ENCODE results near the gene POC5. TPM values are rescaled to one million over a fixed set of nuclear protein-coding genes. Genes with fewer than 3 reads are reported as not detected.

Gene POC5
- total and polyA plus RNA-seq, 2 of the 8 experiments (the other 6 are each of a cell fraction or from before 2014, with no cell fraction given), result 11.2 to 12.1 TPM

DNA sequence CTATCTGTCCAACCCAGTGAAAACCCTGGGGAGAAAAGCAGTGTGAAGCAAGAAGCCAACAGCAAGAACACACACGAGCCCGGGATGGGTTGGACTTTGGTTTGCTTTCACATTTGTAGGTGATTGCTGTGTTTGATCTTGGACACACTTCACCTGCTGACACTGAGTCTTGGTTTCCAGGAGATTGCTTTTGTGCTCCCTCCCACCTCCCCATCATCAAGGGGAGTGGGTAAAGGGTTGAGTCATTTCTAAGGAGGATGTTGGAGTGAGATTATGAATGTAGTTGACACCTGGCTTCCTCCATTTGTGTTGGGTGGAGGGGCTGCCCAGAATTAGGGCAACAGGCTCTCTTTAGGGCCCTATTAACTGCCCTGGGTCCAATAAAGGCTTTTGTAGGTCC is 68.5 kb downstream of the POC5 start (continued):
- TF ChIP-seq, protein P1, sequence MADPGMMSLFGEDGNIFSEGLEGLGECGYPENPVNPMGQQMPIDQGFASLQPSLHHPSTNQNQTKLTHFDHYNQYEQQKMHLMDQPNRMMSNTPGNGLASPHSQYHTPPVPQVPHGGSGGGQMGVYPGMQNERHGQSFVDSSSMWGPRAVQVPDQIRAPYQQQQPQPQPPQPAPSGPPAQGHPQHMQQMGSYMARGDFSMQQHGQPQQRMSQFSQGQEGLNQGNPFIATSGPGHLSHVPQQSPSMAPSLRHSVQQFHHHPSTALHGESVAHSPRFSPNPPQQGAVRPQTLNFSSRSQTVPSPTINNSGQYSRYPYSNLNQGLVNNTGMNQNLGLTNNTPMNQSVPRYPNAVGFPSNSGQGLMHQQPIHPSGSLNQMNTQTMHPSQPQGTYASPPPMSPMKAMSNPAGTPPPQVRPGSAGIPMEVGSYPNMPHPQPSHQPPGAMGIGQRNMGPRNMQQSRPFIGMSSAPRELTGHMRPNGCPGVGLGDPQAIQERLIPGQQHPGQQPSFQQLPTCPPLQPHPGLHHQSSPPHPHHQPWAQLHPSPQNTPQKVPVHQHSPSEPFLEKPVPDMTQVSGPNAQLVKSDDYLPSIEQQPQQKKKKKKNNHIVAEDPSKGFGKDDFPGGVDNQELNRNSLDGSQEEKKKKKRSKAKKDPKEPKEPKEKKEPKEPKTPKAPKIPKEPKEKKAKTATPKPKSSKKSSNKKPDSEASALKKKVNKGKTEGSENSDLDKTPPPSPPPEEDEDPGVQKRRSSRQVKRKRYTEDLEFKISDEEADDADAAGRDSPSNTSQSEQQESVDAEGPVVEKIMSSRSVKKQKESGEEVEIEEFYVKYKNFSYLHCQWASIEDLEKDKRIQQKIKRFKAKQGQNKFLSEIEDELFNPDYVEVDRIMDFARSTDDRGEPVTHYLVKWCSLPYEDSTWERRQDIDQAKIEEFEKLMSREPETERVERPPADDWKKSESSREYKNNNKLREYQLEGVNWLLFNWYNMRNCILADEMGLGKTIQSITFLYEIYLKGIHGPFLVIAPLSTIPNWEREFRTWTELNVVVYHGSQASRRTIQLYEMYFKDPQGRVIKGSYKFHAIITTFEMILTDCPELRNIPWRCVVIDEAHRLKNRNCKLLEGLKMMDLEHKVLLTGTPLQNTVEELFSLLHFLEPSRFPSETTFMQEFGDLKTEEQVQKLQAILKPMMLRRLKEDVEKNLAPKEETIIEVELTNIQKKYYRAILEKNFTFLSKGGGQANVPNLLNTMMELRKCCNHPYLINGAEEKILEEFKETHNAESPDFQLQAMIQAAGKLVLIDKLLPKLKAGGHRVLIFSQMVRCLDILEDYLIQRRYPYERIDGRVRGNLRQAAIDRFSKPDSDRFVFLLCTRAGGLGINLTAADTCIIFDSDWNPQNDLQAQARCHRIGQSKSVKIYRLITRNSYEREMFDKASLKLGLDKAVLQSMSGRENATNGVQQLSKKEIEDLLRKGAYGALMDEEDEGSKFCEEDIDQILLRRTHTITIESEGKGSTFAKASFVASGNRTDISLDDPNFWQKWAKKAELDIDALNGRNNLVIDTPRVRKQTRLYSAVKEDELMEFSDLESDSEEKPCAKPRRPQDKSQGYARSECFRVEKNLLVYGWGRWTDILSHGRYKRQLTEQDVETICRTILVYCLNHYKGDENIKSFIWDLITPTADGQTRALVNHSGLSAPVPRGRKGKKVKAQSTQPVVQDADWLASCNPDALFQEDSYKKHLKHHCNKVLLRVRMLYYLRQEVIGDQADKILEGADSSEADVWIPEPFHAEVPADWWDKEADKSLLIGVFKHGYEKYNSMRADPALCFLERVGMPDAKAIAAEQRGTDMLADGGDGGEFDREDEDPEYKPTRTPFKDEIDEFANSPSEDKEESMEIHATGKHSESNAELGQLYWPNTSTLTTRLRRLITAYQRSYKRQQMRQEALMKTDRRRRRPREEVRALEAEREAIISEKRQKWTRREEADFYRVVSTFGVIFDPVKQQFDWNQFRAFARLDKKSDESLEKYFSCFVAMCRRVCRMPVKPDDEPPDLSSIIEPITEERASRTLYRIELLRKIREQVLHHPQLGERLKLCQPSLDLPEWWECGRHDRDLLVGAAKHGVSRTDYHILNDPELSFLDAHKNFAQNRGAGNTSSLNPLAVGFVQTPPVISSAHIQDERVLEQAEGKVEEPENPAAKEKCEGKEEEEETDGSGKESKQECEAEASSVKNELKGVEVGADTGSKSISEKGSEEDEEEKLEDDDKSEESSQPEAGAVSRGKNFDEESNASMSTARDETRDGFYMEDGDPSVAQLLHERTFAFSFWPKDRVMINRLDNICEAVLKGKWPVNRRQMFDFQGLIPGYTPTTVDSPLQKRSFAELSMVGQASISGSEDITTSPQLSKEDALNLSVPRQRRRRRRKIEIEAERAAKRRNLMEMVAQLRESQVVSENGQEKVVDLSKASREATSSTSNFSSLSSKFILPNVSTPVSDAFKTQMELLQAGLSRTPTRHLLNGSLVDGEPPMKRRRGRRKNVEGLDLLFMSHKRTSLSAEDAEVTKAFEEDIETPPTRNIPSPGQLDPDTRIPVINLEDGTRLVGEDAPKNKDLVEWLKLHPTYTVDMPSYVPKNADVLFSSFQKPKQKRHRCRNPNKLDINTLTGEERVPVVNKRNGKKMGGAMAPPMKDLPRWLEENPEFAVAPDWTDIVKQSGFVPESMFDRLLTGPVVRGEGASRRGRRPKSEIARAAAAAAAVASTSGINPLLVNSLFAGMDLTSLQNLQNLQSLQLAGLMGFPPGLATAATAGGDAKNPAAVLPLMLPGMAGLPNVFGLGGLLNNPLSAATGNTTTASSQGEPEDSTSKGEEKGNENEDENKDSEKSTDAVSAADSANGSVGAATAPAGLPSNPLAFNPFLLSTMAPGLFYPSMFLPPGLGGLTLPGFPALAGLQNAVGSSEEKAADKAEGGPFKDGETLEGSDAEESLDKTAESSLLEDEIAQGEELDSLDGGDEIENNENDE (IDR thresholded peaks at IDR 0.05; ENCODE audit: insufficient replicate concordance, low read length), result no peak
- TF ChIP-seq TBP (IDR thresholded peaks at IDR 0.05; ENCODE audit: low read depth, low read length) (no peak), KDM4A (IDR thresholded peaks at IDR 0.05; ENCODE audit: low read depth, low read length, severe bottlenecking) (no peak)

Data from H1 (cell line).